GM10266 (cell line): ENCODE data around the gene KIAA0319L.

ENCODE experiments used
- DNase-seq: peaks from one replicate; pipeline ENCODE4 v3.0.0; 2012; ENCODE audit errors: extremely low spot score
- CTCF ChIP-seq: IDR thresholded peaks from 2 replicates; pipeline ENCODE4 v1.5.1; 2012; ENCODE audit warnings: mild to moderate bottlenecking, low read depth; ENCODE audit not compliant: control insufficient read depth, insufficient read depth; ENCODE audit errors: missing control alignments

The KIAA0319L gene

DNA sequence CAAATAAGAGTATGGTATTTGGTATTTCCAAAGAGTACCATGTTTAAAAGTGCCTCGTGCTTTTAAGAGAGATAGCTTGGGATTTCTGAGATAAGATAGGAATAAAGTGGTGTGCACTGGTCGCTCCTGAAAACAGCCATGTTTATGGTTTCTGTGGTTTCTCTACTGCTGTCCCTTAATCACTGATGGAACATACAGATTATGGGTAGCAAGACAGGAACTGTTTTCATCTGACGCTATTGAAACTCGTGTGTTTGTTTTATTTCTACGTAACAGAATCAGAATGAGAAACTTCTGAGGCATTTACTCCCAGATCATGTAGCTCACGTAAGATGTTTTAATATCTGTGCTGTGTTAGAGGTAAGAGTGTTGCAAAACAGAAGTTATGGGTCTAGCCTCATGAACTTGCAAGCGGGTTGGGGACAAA is 126.0 kb downstream of the KIAA0319L start:
- no peak for TF ChIP-seq CTCF
- DNase-seq, result no peak

DNA sequence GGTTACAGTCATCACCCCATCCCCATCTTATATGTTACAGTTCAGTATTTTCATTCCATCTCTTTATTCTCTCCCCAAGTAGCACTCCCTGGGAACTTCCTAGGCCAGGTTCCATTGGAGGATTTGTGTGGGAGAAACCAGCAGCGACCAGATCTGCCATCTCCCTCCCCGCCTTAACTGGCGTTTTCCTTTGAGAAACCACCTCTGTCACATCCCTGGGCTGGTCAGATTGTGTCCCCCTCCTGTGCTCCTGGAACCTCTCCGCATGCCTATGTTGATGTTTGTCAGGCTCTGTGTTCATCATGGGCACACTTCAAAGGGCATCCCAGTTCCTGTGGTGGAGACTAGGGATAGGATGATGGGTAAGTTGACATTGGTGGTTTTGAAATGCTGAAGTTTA is 126.4 kb downstream of the KIAA0319L start:
- no peak for TF ChIP-seq CTCF
- DNase-seq, result no peak

DNA sequence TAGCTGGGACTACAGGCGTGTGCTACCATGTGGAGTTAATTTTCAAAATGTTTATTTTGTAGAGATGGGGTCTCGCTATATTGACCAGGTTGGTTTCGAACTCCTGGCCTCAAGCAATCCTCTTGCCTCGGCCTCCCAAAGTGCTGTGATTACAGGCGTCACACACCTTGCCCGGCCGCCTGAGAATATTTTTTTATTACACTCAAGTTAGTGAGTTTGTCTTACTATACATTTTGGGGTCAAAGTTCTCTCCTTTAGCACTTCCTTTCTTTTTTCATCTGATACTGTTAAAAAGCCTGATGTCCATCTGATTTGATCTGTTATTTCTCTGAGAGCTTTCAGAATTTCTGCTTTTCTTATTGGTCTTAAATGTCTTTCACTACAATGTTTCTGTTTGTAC is 128.8 kb downstream of the KIAA0319L start:
- DNase-seq, result no peak
- TF ChIP-seq CTCF, result no peak

GRCh38 chr1:35426097-35426586 is 131.1 kb downstream of the KIAA0319L start:
- DNase-seq, result no peak
- TF ChIP-seq CTCF, result no peak

GRCh38 chr1:35408925-35409324 is 148.3 kb downstream of the KIAA0319L start:
- no peak for TF ChIP-seq CTCF
- DNase-seq, result no peak

DNA sequence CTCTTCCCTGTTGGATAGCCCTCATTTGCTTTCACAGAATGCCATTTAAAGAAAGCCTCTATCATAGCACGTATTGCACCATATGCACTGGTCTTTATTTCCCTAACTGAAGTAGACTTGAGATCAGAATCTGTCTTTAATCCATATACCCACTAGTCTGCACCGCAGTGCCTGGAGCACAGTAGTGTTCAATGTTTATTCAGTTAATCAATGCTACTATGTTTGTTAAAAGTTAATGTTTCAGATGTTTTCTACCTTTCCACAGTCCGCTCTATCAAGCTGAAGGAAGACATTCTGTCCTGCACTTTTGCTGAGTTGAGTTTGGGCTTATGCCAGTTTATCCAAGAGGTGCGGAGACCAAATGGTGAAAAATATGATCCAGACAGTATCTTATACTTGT is 149.5 kb downstream of the KIAA0319L start:
- DNase-seq, result no peak
- no peak for TF ChIP-seq CTCF

DNA sequence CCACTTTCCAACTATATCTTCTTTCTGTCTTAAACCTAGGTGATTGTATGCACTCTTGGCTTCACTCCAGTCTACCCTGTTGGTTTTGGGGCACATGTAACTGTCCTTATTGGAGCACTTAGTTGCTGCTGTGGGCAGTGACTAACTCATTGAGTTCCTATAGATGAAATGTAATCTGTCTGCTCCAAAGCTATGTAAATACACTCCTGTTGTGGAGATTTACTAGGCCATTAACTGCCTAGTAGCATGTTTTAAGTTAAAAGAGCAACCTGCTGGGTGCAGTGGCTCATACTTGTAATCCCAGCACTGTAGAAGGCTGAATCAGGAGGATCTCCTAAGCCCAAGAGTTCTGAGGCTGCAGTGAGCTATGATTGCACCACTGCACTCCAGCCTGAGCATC is 151.1 kb downstream of the KIAA0319L start:
- no peak for TF ChIP-seq CTCF

More for the DNA sequence above, 151.1 kb downstream of the KIAA0319L start:
- no peak for DNase-seq
